ENCODE data around the gene CDHR5. TPM values are rescaled to one million over a fixed set of nuclear protein-coding genes. Genes with fewer than 3 reads are reported as not detected.

CDHR5 gene
- total RNA-seq, 1 donor from 2014 or later: 0.24 TPM

- H3K36me3 Mint-ChIP-seq (ENCODE audit: insufficient read depth): peaks cover 15% of the 10 kb centered on the region
Observed at GRCh38 chr11:606245-606644, 18.5 kb downstream of the CDHR5 start.

GRCh38 chr11:605286-606129 lies 19.2 kb downstream of the CDHR5 start:
- no peak overlapping the region for H3K27ac Mint-ChIP-seq
- no peak for TF ChIP-seq CTCF (IDR thresholded peaks at IDR 0.05; ENCODE audit: unreplicated experiment)
- no peaks in the 10 kb centered on the region for H3K27me3 Mint-ChIP-seq
- no peaks in the 10 kb centered on the region for H3K9me3 Mint-ChIP-seq (ENCODE audit: low read depth)
- no peak for DNase-seq (ENCODE audit: low spot score, unreplicated experiment)
- H3K36me3 Mint-ChIP-seq (ENCODE audit: insufficient read depth): peaks cover 12% of the 10 kb centered on the region
- H3K4me3 Mint-ChIP-seq (ENCODE audit: low read depth): no peak overlapping the region
- H3K4me1 Mint-ChIP-seq (ENCODE audit: low read depth): no peaks in the 10 kb centered on the region

More at GRCh38 chr11:606245-606644, 18.5 kb downstream of the CDHR5 start:
- H3K9me3 Mint-ChIP-seq (ENCODE audit: low read depth): no peaks in the 10 kb centered on the region
- no peak for DNase-seq (ENCODE audit: low spot score, unreplicated experiment)
- no peak overlapping the region for H3K4me3 Mint-ChIP-seq (ENCODE audit: low read depth)
- TF ChIP-seq CTCF (IDR thresholded peaks at IDR 0.05; ENCODE audit: unreplicated experiment): no peak
- no peaks in the 10 kb centered on the region for H3K4me1 Mint-ChIP-seq (ENCODE audit: low read depth)
- H3K27me3 Mint-ChIP-seq: no peaks in the 10 kb centered on the region
- H3K27ac Mint-ChIP-seq: no peak overlapping the region

- no peak for TF ChIP-seq CTCF (IDR thresholded peaks at IDR 0.05; ENCODE audit: unreplicated experiment)
- Mint-ChIP-seq H3K36me3 (ENCODE audit: insufficient read depth) (peaks cover 13% of the 10 kb centered on the region), H3K4me1 (ENCODE audit: low read depth) (no peaks in the 10 kb centered on the region), H3K27ac (no peak overlapping the region), H3K4me3 (ENCODE audit: low read depth) (no peak overlapping the region), H3K9me3 (ENCODE audit: low read depth) (no peaks in the 10 kb centered on the region), H3K27me3 (no peaks in the 10 kb centered on the region)
- DNase-seq (ENCODE audit: low spot score, unreplicated experiment): no peak
Observed at GRCh38 chr11:603154-603553, 21.6 kb downstream of the CDHR5 start.

- no peak for TF ChIP-seq CTCF (IDR thresholded peaks at IDR 0.05; ENCODE audit: unreplicated experiment)
Observed at GRCh38 chr11:601573-602245, 23.0 kb downstream of the CDHR5 start.

GRCh38 chr11:598005-598680 lies 26.6 kb downstream of the CDHR5 start:
- no peaks in the 10 kb centered on the region for H3K4me1 Mint-ChIP-seq (ENCODE audit: low read depth)
- peaks cover 13% of the 10 kb centered on the region for H3K36me3 Mint-ChIP-seq (ENCODE audit: insufficient read depth)
- H3K4me3 Mint-ChIP-seq (ENCODE audit: low read depth): no peak overlapping the region
- no peaks in the 10 kb centered on the region for H3K9me3 Mint-ChIP-seq (ENCODE audit: low read depth)
- no peak overlapping the region for H3K27ac Mint-ChIP-seq
- TF ChIP-seq CTCF (IDR thresholded peaks at IDR 0.05; ENCODE audit: unreplicated experiment): no peak
- no peak for DNase-seq (ENCODE audit: low spot score, unreplicated experiment)
- H3K27me3 Mint-ChIP-seq: no peaks in the 10 kb centered on the region

More at GRCh38 chr11:601573-602245, 23.0 kb downstream of the CDHR5 start:
- Mint-ChIP-seq H3K27ac (peak overlapping the region; percentile 67), H3K9me3 (ENCODE audit: low read depth) (no peaks in the 10 kb centered on the region), H3K4me1 (ENCODE audit: low read depth) (no peaks in the 10 kb centered on the region), H3K36me3 (ENCODE audit: insufficient read depth) (peaks cover 15% of the 10 kb centered on the region), H3K4me3 (ENCODE audit: low read depth) (no peak overlapping the region), H3K27me3 (no peaks in the 10 kb centered on the region)
- no peak for DNase-seq (ENCODE audit: low spot score, unreplicated experiment)

Measured in progenitor cell of endocrine pancreas (in vitro differentiated cells).